Urinary bladder (tissue), 4 donors: ENCODE data around the gene PRKCH. TPM values are rescaled to one million over a fixed set of nuclear protein-coding genes. Genes with fewer than 3 reads are reported as not detected.

ENCODE experiments used
- DNase-seq: peaks from one replicate; pipeline ENCODE4 v3.0.0-alpha.2; 2015; ENCODE audit errors: extremely low spot score
- H3K27ac ChIP-seq: one replicate; pipeline ENCODE4 v1.5.1; 2013; ENCODE audit warnings: low read depth, mild to moderate bottlenecking, moderate library complexity
- H3K36me3 ChIP-seq: one replicate; pipeline ENCODE4 v1.6.1; 2013; ENCODE audit warnings: mild to moderate bottlenecking, moderate library complexity; ENCODE audit not compliant: insufficient read depth
- H3K4me1 ChIP-seq: one replicate; pipeline ENCODE4 v1.6.1; 2013; ENCODE audit warnings: mild to moderate bottlenecking, moderate library complexity; ENCODE audit not compliant: insufficient read depth
- H3K4me3 ChIP-seq: one replicate; pipeline ENCODE4 v1.5.1; 2013; ENCODE audit warnings: low read depth, low read length
- WGBS: extraction: QIAGEN DNeasy Blood & Tissue Kit; methylation state at CpG from one replicate; pipeline ENCODE4 v1.1.7; 2013; 5-methylcytosine and 5-hydroxymethylcytosine counted together
- polyA plus RNA-seq: library from polyadenylated mRNA; stranded (reverse); fragments of 200-250 nt; gene quantifications from one replicate; pipeline ENCODE4 v1.2.3, GENCODE V29; 2013
- total RNA-seq: library from RNA; depleted of rRNA; stranded (reverse); fragments of >200 nt; gene quantifications from one replicate; pipeline ENCODE4 v1.2.3, GENCODE V29; 2014
- donor health status: healthy with polysubstance abuse.
- donor health status: healthy.

PRKCH gene
- total and polyA plus RNA-seq, 2 donors = 13.3 to 53.6 TPM

- Histone ChIP-seq H3K4me1 (no peaks in the 10 kb centered on the region), H3K27ac (no peak overlapping the region), H3K4me3 (no peak overlapping the region), H3K36me3 (no peaks in the 10 kb centered on the region)
- WGBS = 90% methylated on average over 7 of the region's 7 CpGs
- DNase-seq = no peak
Observed at GRCh38 chr14:61545726-61546455, 224.5 kb downstream of the PRKCH start.

- 80% methylated on average over 14 of the region's 14 CpGs for WGBS
- H3K4me1 ChIP-seq = no peaks in the 10 kb centered on the region
- DNase-seq = no peak
- no peaks in the 10 kb centered on the region for H3K36me3 ChIP-seq
- H3K4me3 ChIP-seq = no peak overlapping the region
- H3K27ac ChIP-seq = no peak overlapping the region
Observed at GRCh38 chr14:61547186-61548069, 226.0 kb downstream of the PRKCH start.

- no peak overlapping the region for H3K27ac ChIP-seq
- no peak overlapping the region for H3K4me3 ChIP-seq
- no peak for DNase-seq
- no peaks in the 10 kb centered on the region for H3K36me3 ChIP-seq
- H3K4me1 ChIP-seq = no peaks in the 10 kb centered on the region
- 68% methylated on average over 2 of the region's 2 CpGs for WGBS
Observed at GRCh38 chr14:61549425-61549824, 228.0 kb downstream of the PRKCH start.

- no peak overlapping the region for H3K27ac ChIP-seq
- no peak for DNase-seq
- no peaks in the 10 kb centered on the region for H3K36me3 ChIP-seq
- 91% methylated on average over 3 of the region's 3 CpGs for WGBS
- H3K4me1 ChIP-seq = no peaks in the 10 kb centered on the region
- H3K4me3 ChIP-seq = no peak overlapping the region
Observed at GRCh38 chr14:61551384-61551783, 230.0 kb downstream of the PRKCH start.

- no peak overlapping the region for H3K27ac ChIP-seq
- 82% methylated on average over 4 of the region's 4 CpGs for WGBS
Observed at GRCh38 chr14:61552241-61552640, 230.9 kb downstream of the PRKCH start.

GRCh38 chr14:61553730-61554641 lies 232.6 kb downstream of the PRKCH start:
- no peak for DNase-seq
- Histone ChIP-seq H3K27ac (no peak overlapping the region), H3K4me1 (no peaks in the 10 kb centered on the region), H3K4me3 (no peak overlapping the region), H3K36me3 (no peaks in the 10 kb centered on the region)
- WGBS = 86% methylated on average over 11 of the region's 11 CpGs

More at GRCh38 chr14:61552241-61552640, 230.9 kb downstream of the PRKCH start:
- Histone ChIP-seq H3K36me3 (no peaks in the 10 kb centered on the region), H3K4me1 (no peaks in the 10 kb centered on the region), H3K4me3 (no peak overlapping the region)
- no peak for DNase-seq

- DNase-seq = no peak
- Histone ChIP-seq H3K4me3 (no peak overlapping the region), H3K4me1 (no peaks in the 10 kb centered on the region), H3K36me3 (no peaks in the 10 kb centered on the region), H3K27ac (no peak overlapping the region)
- WGBS = 78% methylated on average over 6 of the region's 6 CpGs
Observed at GRCh38 chr14:61555056-61555838, 233.9 kb downstream of the PRKCH start.

GRCh38 chr14:61556455-61556854 lies 235.1 kb downstream of the PRKCH start:
- no peak overlapping the region for H3K27ac ChIP-seq
- H3K36me3 ChIP-seq = no peaks in the 10 kb centered on the region
- no peak overlapping the region for H3K4me3 ChIP-seq
- 94% methylated on average over 4 of the region's 4 CpGs for WGBS
- H3K4me1 ChIP-seq = no peaks in the 10 kb centered on the region
- no peak for DNase-seq

GRCh38 chr14:61557262-61557661 lies 235.9 kb downstream of the PRKCH start:
- Histone ChIP-seq H3K4me1 (no peaks in the 10 kb centered on the region), H3K36me3 (no peaks in the 10 kb centered on the region)
- no peak for DNase-seq

GRCh38 chr14:61557854-61558253 lies 236.5 kb downstream of the PRKCH start:
- Histone ChIP-seq H3K36me3 (no peaks in the 10 kb centered on the region), H3K4me1 (no peaks in the 10 kb centered on the region), H3K27ac (no peak overlapping the region), H3K4me3 (no peak overlapping the region)
- DNase-seq = no peak
- 98% methylated on average over 5 of the region's 5 CpGs for WGBS

More at GRCh38 chr14:61557262-61557661, 235.9 kb downstream of the PRKCH start:
- Histone ChIP-seq H3K4me3 (no peak overlapping the region), H3K27ac (no peak overlapping the region)
- WGBS = 89% methylated on average over 2 of the region's 2 CpGs

- Histone ChIP-seq H3K4me3 (no peak overlapping the region), H3K27ac (no peak overlapping the region), H3K4me1 (no peaks in the 10 kb centered on the region), H3K36me3 (no peaks in the 10 kb centered on the region)
- DNase-seq = no peak
- WGBS = 90% methylated on average over 6 of the region's 6 CpGs
Observed at GRCh38 chr14:61558271-61558670, 236.9 kb downstream of the PRKCH start.

- 88% methylated on average over 14 of the region's 14 CpGs for WGBS
- Histone ChIP-seq H3K4me1 (no peaks in the 10 kb centered on the region), H3K4me3 (no peak overlapping the region), H3K36me3 (no peaks in the 10 kb centered on the region), H3K27ac (peak overlapping the region; percentile 3)
- DNase-seq = no peak
Observed at GRCh38 chr14:61559641-61560201, 238.3 kb downstream of the PRKCH start.
